ENCODE data around the gene UBE2QL1. TPM values are rescaled to one million over a fixed set of nuclear protein-coding genes. Genes with fewer than 3 reads are reported as not detected.

UBE2QL1 gene
- total and polyA plus RNA-seq, 2 of the 8 experiments (the other 6 are each of a cell fraction or from before 2014, with no cell fraction given): 0.43 to 0.65 TPM

DNA sequence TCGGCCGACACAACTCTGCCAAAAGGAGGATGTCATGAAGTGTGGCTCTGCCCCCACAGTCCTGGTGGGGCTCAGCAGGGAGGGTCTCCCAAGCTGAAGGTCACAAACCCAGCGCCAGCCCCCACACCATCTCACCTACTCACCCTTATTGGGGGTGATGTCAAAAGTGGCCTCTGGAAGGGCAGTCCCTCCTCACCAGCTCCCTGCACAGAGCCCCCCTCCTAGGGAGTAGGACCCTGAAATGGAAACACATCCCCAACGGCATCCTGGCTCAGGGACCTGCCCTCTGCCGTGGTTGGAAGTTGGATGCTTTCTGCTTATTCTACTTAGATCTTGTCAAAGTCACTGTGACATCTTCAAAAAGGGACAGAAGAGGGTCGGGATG lies 94.7 kb downstream of the UBE2QL1 start (continued):
- TF ChIP-seq SIN3A (conservative IDR thresholded peaks at IDR 0.05 in 1 of 2, IDR thresholded peaks at IDR 0.05 in 1 of 2; ENCODE audit: low read depth in 1 of 2, low read length in 2 of 2): no peak
- no peak for TF ChIP-seq RXRA (IDR thresholded peaks at IDR 0.05; ENCODE audit: insufficient read depth, low read depth, low read length)
- TF ChIP-seq, protein P1, sequence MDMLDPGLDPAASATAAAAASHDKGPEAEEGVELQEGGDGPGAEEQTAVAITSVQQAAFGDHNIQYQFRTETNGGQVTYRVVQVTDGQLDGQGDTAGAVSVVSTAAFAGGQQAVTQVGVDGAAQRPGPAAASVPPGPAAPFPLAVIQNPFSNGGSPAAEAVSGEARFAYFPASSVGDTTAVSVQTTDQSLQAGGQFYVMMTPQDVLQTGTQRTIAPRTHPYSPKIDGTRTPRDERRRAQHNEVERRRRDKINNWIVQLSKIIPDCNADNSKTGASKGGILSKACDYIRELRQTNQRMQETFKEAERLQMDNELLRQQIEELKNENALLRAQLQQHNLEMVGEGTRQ (IDR thresholded peaks at IDR 0.05; ENCODE audit: low read length): no peak
- no peak for TF ChIP-seq EGR1 (IDR thresholded peaks at IDR 0.05; ENCODE audit: borderline replicate concordance, low read depth, low read length)
- TF ChIP-seq RFX5 (IDR thresholded peaks at IDR 0.05; ENCODE audit: borderline replicate concordance, low read depth, low read length): no peak
- no peak for TF ChIP-seq JUN (IDR thresholded peaks at IDR 0.05; ENCODE audit: low read depth, low read length)

Measured in H1 (cell line).